ENCODE data around the gene PDE2A.

Gene PDE2A

GRCh38 chr11:72704028-72704782 is 30.0 kb upstream of the PDE2A start:
- DNase-seq = no peak

GRCh38 chr11:72703267-72704008 is 29.2 kb upstream of the PDE2A start:
- no peak for DNase-seq

GRCh38 chr11:72702577-72703241 is 28.5 kb upstream of the PDE2A start:
- DNase-seq = no peak

- no peak for DNase-seq
These were observed 27.9 kb upstream of the PDE2A start for GRCh38 chr11:72702096-72702495.

GRCh38 chr11:72701466-72701865 is 27.2 kb upstream of the PDE2A start:
- DNase-seq = no peak

GRCh38 chr11:72700146-72700545 is 25.9 kb upstream of the PDE2A start:
- no peak for DNase-seq

GRCh38 chr11:72697814-72698213 is 23.6 kb upstream of the PDE2A start:
- DNase-seq = no peak

GRCh38 chr11:72696866-72697700 is 22.9 kb upstream of the PDE2A start:
- DNase-seq = no peak

GRCh38 chr11:72695354-72695753 is 21.1 kb upstream of the PDE2A start:
- DNase-seq = no peak

- DNase-seq = no peak
These were observed 19.2 kb upstream of the PDE2A start for GRCh38 chr11:72693271-72693968.

- DNase-seq = no peak
These were observed 18.4 kb upstream of the PDE2A start for GRCh38 chr11:72692498-72693237.

GRCh38 chr11:72690166-72690565 is 15.9 kb upstream of the PDE2A start:
- DNase-seq = no peak

GRCh38 chr11:72688929-72689328 is 14.7 kb upstream of the PDE2A start:
- no peak for DNase-seq

- DNase-seq = no peak
These were observed 14.3 kb upstream of the PDE2A start for GRCh38 chr11:72688486-72688885.

- DNase-seq = no peak
These were observed 13.1 kb upstream of the PDE2A start for GRCh38 chr11:72687326-72687725.

- no peak for DNase-seq
These were observed 12.5 kb upstream of the PDE2A start for GRCh38 chr11:72686639-72687220.

GRCh38 chr11:72685560-72686480 is 11.6 kb upstream of the PDE2A start:
- no peak for DNase-seq

GRCh38 chr11:72684236-72684912 is 10.2 kb upstream of the PDE2A start:
- peak; percentile 23 for DNase-seq

- peak; percentile 26 for DNase-seq
These were observed 9.6 kb upstream of the PDE2A start for GRCh38 chr11:72683782-72684200.
